Activated CD8-positive, alpha-beta memory T cell treated with anti-CD3 and anti-CD28 coated beads, Interleukin-2, amount 50 U/mL, for 4 hours (primary cell): ENCODE results near the gene HARBI1.

Experiments used
- DNase-seq: peaks from one replicate; pipeline ENCODE4 v3.0.0-alpha.2; 2020

The HARBI1 gene

DNA sequence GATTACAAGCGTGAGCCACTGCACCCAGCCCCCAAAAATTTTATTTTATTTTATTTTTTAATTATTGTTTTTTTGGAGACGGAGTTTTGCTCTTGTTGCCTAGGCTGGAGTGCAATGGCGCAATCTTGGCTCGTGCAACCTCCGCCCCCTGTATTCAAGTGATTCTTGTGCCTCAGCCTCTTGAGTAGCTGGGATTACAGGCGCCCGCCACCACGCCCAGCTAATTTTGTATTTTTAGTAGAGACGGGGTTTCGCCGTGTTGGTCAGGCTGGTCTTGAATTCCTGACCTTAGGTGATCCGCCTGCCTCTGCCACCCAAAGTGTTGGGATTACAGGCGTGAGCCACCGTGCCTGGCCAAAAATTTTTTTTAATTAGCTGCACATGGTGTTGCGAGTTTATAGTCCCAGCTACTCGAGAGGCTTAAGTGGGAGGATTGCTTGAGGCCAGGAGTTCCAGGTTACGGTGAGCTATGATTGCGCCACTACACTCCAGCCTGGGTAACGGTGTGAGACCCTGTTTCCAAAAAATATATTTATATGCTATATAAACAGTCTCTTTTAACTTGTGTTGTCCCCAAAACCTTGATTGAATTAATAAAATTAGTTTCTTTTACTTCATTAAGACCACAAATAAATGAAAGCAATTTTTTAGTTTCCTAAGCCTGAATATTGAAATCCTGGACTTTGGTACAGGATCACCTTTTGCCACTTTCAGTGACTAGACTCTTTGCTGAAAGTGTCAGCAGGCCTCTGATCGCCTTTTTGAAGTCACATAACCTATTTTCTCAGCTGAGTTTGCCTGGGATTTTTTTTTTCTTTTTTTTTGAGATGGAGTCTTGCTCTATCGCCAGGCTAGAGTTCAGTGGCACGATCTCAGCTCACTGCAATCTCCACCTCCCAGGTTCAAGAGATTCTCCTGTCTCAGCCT, 16.5 kb upstream of the HARBI1 start:
- no peak for DNase-seq

DNA sequence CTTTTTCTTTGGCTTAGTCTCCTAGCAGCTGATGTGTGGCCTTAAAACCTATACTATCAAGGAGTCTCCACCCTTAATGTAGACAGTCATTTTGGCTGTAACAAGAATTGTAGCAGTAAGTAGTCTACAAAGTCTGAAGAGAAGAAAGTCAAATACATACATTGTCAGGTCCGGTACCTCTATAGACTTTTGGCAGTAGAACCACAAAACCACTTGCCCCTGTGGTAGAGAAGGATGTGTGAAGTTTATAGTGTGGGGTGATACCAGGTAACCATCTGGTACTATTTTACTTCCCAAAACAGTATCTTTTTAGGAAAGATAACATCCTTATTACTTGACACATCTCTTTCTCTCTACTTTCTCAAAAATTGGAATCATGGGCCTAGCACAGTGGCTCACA, 15.5 kb upstream of the HARBI1 start:
- DNase-seq = no peak

DNA sequence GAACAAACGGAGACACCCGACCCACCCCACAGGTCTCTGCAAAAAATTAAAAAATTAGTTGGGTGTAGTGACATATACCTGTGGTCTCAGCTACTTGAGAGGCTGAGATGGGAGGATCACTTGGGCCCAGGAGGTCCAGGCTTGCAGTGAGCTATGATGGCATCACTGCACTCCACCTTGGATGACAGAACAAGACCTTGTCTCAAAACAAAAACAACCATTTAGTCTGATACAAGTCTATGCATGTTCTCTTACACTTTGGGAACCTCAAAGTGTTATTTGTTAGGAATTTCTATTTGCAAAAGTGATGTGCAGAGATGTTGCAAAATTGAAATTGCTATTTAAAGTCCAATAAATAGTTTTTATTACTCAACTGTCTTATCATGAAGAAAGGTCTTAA, 14.6 kb upstream of the HARBI1 start:
- DNase-seq = no peak

DNA sequence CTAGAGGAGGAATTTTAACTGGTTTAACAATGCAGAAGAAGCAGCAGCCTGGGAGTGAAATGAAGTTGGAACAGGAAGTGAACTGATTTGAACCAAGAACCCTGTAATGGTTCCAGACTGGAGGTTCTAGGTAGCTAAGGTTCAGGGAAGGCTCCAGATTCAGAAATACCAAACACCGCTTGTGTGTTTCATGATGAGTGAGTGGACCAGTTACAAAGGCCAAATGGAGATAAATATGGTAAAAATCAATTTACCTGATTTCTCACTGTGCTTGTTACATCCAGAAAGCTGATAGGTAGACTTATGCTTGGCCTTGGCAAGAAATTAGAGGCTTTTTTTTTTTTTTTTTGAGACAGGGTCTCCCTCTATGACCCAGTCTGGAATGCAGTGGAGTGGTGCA, 13.2 kb upstream of the HARBI1 start:
- no peak for DNase-seq

DNA sequence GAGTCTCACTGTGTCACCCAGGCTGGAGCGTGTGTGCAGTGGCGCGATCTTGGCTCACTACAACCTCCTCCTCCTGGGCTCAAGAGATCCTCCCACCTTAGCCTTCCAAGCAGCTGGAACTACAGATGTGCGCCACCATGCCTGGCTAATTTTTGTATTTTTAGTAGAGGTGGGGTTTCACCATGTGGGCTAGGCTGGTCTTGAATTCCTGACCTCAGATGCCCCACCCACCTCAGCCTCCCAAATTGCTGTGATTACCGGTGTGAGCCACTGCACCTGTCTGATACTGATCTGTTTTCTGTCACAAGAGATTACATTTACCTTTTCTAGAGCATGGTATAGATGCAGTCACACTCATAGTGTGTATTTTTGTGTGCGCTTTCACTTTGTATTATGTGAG, 11.9 kb upstream of the HARBI1 start:
- DNase-seq = no peak

DNA sequence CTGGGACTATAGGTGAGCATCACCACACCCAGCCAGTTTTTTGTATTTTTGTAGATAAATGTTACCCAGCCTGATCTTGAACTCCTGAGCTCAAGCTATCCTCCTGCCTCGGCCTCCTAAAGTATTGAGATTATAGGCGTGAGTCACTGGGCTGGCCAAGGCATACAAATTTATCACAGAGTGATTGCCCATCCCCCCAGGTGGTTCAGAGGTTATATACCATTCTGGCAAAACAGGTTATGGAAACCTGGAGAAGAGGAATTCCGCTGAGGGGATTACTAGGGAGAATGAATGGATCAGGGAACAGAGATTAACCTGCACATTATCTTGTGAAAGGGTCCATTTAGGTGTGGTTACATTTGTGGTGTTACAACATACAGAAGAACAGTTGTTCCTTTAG, 8.4 kb upstream of the HARBI1 start:
- no peak for DNase-seq

DNA sequence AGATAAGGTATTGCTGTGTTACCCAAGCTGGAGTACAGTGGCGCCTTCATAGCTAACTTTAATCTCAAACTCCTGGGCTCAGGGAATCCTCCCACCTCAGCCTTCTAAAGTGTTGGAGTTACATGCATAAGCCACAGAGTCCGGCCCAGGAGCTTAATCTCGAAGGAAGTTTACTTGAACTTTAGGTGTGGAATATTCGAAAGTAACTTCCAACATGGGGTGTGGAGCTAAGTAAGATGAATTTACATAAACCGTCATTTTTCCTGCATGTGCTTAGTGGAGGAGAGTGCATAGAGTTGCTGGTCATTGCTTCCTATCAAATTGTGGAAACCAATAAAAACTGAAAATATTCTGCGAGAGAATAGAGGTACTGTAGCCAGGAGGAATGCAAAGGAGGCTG, 1.8 kb upstream of the HARBI1 start:
- DNase-seq = no peak

DNA sequence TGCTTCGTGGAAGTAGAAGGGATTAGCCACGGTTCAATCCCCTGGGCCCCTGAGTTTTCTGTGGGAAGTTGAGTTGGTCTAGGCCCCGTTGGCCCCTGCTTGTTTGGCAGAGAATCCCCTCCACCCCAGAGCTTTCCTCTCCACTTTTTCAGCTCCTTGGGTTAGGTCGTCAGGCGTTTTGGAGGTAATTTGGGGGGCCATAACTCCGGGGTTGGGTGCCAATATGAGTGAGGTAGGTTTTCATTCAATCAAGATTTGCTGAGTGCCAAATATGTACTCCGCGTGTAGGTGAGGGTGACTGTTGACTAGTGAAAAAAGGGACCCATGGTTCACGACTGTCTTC, 916 bp upstream of the HARBI1 start:
- DNase-seq = no peak

DNA sequence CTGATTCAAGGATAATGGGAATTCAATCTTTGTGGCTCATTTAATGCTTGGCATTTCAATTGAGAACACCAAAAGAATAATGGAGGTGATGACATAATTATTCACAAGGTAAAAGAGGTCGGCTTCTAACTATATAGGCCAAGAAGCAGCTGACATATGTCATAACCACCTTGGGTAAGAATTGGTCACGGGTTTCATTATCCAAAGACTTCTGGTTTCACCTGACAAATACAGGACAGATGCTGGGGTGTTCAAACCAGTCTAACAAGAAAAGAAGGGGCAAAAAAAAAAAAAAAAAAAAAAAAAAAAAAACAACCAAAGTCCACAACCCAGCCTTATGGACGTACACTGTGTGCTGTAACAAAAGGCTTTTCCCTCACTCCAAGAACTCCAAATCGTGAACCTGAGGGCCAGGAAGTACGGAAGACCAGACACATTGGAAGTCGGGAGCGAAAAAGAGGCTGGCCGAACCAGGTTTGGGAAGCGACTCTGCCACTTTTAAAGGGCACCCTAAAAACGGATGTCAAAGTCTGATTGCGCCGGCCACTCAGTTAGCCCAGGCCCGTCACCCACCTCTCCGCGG, 385 bp downstream of the HARBI1 start:
- no peak for DNase-seq

DNA sequence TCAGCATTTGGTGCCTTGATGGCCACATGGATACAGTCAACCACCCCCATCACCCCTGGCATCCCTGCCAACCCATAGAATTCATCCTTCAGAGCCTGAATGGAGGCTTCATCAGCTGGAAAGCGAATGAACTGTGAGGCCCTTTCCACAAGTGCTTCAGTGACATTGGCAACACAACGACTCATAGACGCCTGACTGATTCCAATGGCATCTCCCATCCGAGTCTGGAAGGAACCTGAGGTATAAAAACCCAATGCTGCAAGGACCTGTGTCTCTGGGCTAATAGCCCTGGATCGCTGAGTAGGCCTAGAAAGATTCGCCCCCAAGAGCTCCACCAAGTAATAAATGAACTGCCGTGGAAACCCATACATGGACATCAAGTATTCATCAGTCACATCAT, 1.3 kb downstream of the HARBI1 start:
- DNase-seq = no peak

DNA sequence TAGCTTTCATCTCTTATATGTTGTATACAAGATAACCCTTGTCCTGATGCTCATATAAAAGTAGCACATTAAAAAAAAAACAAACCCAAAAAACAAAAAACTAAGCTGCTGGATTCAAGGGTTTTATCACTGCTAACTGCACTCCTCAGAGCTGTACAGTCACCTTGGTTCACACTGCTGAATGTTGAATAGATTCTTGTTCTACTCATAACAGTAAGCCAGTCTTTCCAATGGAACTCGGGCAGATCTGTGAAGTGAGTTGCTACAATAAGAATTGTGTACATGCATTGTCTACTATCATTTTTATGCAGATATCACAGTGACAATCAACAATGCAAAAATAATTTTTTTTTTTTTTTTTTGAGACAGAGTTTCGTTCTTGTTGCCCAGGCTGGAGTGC, 4.7 kb downstream of the HARBI1 start:
- DNase-seq = no peak

DNA sequence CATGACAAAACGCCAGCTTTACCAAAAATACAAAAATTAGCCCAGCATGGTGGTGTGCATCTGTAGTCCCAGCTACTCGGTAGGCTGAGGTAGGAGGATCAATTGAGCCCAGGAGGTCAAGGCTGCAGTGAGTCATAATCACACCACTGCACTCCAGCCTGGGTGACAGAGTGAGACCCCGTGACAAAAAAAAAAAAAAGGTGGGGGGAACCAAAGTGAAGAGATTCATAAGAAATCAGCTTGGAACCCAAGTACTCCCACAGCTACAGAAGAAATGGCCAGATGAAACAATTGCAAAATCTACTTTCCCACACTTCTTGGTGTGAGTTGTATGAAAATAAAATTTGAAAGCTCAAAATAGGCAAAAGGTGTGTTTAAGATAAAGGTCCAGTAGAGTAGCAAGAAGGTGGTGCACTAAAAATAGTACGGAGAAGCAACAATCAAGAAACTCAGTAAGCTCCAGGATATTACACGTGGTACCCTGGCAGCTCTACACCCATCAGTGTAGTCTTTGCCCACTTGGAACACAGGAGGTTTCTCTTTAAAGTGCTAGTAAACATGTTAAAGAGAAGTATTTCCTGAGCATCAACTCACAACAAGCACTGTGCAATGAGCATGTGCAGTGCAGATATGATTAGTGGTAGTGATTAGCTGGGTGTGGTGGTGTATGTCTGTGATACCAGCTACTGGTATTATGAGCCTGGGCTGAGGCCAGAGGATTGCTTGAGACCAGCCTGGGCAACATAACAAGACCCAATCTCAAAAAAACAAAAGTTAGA, 5.3 kb downstream of the HARBI1 start:
- no peak for DNase-seq

DNA sequence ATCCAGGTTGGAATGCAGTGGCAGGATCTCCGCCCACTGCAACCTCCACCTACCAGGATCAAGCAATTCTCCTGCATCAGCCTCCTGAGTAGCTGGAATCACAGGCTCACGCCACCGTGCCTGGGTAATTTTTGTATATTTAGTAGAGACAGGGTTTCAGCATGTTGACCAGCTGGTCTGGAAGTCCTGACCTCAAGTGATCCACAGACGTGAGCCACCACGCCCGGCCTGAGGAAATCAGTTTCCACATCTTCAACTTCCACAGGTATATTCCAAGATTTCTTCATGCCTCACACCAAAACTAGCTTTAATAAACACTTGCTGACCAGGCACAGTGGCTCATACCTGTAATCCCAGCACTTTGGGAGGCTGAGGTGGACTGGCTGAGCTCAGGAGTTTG, 7.6 kb downstream of the HARBI1 start:
- DNase-seq = no peak

DNA sequence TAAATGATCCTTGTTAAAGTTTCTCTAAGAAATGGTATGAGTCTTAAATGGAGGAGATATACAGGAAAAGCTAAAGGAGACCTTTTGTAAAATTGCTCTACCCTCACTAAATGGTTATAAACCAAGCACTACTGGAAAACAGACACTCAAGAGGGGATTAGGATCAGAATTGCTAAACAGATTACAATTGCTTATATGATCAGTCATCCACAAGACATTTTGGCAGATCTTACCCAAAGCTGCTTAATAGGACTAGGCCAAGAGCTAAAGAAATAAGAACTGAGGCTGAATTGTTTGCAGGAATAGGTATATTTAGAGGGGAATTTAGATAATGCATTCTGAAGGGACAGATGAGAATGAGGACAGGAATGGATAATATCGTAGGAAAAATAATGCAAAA, 9.5 kb downstream of the HARBI1 start:
- DNase-seq = no peak

DNA sequence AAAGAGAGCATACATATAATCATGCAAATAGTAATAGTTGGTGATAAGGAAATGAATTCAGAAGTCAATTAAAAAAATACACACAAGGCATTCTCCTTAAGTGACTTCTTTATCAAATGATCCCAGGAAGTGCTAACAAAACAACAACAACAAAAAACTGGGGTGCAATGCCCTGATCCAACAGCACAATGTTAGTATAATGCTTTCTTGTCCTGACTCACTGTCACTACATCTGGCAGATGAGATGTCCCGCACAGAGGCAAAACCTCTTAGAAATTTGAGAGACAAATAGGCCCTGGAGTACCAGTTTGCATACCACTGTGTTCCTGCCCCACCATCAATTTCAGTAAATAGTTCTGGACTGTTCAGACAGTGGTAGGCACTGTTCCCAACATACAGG, 12.2 kb downstream of the HARBI1 start:
- no peak for DNase-seq

DNA sequence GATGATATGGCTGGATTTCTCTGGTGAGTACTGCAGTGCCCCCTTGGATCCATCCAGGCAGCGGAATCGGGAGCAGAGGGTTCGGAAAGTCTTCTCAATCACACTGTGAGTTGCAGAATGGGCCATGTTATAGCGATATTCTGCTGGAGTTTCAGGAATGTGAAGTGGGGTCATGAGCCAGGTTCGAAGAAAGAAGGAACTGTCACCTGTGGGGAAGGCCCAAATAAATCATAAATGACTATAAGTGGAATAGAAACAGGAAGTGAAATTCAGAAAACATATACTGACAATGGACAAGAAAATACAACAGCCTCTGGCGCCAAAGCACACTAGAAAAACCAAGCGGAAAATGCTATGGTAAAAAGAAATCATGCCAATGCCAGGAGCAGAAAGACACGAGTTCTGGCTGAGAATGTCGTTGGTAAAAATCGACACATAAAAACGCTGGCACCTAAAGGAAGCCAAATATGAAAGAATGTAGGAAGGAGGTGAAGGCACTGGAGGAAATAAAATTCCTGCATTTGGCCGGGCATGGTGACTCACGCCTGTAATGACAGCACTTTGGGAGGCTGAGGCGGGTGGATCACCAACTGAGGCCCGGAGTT, 13.2 kb downstream of the HARBI1 start:
- no peak for DNase-seq

DNA sequence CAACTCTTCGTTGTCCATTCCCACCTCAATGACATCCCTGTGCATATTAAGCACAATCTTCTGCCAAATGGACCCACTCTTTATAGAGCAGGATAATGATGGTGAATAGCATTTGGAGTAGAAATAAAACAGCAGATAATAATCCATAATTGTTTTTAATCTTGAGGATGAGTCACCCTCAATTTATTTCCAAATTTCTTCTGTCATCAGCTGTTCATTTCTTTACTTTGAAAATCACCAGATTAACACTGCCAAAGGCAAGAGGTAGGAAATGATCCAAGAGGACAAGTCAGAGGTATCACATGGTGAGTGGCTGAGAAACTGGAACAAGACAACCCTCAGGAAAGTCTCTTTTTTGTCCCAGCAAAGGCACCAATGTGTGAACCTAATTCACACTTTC, 15.9 kb downstream of the HARBI1 start:
- DNase-seq = no peak

DNA sequence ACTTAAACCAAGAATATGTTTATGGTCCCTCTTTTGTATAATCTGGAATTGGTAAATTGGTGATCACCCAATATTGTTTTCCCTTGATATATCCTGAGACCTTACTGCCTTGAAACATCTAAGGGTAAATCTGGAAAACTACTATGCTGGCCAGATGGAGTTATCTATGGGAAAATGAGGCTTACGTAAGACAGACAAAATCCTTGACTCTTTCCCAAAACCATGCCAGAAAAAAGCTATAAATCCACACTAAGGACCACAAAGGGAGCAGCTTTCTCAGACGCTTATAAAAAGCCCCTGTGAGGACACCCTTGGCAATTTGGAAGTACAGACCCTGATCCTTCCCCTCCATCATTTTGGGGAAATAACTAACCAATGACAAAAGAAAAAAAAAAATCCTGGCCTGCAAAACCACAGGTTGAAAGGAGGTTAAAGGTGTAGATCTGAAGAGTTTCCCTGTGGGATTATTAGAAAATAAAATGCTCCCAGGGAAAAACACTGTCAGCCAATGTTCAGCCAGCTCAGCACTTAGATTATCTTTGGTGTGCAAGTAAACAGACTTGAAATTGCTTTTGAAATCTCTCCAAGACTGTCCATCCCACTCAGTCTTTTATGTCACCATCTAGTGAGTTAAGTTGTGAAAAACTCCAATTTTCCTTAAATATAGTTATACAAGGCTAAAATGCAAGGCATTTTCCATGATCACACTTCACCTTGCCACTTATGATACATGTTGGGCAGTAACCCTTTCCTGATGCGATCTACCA, 16.6 kb downstream of the HARBI1 start:
- DNase-seq = no peak

DNA sequence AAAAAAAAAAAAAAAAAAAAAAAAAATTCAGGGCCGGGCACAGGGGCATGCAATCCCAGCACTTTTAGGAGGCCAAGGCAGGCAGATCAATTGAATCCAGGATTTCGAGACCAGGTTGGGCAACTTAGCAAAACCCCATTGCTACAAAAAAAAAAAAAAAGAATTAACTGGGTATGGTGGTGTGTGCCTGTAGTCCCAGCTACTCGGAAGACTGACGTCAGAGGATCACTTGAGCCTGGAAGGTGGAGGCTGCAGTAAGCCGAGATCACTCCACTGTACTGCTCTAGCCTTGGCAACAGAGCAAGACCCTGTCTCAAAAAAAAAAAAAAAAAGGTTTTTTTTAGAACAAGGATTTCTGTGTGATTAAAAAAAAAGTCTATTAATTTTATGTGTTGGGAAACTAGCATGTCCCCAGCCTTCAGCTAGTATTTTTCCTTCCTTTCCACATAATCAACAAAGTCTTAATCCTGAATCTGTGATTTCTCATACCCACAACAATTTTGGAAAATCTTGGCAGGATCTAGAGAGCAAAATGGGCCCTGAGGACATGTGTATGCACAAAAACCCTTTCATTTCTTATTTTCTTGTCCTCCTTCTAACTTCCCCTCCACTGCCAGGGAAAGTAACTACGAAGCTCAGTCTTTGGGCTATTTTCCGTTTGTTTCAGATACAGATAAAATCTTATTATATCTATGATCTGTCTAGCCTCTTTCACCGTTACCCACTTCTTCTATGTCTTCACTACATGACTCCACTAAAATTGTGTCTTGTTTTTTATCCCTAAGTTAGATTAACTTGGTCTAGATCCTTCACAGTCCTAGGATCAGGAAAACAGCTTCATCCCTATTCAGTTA, 17.5 kb downstream of the HARBI1 start:
- DNase-seq = no peak

DNA sequence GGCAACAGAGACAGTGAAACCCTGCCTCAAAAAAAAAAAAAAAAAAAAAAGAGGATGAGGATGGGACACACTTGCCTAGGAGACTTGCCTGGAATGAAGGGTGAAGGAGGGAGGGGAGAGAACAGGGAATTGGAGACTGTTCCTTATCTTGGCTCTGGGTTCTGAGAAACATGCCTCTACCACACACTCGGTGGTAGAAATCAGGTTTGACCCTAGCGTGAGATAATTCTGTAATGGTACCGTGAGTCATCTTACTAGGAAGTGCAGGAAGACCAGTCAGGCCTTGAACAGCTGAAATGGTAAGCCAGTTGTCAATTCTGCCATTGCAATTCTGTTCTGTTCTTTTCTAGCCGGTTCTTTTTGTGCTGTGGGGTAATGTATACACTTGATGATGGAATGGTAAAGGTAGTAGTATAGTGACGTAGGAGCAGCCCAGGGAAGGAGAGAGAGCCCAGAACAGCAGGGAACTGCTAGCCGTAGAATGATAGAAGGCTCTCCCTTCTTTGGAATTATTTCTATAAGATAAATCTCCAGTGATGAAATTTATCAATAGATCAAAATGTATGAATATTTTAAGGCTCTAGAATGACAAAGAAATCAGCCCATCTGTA, 19.3 kb downstream of the HARBI1 start:
- no peak for DNase-seq

DNA sequence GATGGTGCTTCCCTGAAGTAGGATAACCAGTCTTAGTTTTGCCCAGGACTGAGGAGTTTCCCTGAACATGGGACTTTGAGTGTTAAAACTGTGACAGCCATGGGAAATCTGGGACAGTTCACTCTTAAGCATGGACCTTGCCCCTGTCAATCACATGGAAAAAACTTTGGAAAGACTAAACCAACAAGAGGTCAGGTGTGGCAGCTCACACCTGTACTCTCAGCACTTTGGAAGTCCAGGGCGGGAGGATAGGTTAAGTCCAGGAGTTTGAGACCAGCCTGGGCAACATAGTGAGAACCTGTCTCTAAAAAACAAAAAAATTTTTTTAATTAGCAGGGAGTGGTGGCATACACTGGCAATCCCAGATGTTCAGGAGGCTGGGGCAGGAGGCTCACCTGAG, 19.9 kb downstream of the HARBI1 start:
- no peak for DNase-seq
